Measurements from ENCODE around the gene JMY.

DNA sequence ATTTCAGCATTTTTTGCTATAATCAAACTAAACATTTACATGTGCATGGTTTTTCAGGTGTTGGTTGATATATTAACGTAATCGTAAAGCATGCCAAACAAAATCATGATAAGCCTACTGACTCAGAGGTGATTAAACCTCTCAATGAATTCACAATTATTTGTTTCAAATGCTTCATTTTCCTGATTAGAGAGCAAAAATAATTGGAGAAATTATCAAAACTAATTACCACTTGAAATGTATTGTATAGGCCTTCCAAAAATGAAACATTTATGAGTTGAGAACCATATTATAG, 45.7 kb upstream of the JMY start:
- TF ChIP-seq TBP (IDR thresholded peaks at IDR 0.05; ENCODE audit: low read depth, low read length) (no peak), JUN (IDR thresholded peaks at IDR 0.05; ENCODE audit: low read depth, low read length) (no peak), BCL11A (IDR thresholded peaks at IDR 0.05; ENCODE audit: low read depth in 2 of 2, low read length in 2 of 2) (no peak), HDAC2 (IDR thresholded peaks at IDR 0.05; ENCODE audit: borderline replicate concordance in 1 of 2, low read depth in 2 of 2, low read length in 2 of 2) (no peak), KDM1A (IDR thresholded peaks at IDR 0.05; ENCODE audit: borderline replicate concordance, low read length) (no peak), NRF1 (IDR thresholded peaks at IDR 0.05; ENCODE audit: low read depth, low read length) (no peak), TCF12 (IDR thresholded peaks at IDR 0.05; ENCODE audit: low read depth, low read length) (no peak), POLR2A (IDR thresholded peaks at IDR 0.05; ENCODE audit: control extremely low read depth in 1 of 2, low read depth in 2 of 2, low read length in 2 of 2) (no peak), YY1 (IDR thresholded peaks at IDR 0.05; ENCODE audit: low read depth, low read length) (no peak)
- TF ChIP-seq, protein P1, sequence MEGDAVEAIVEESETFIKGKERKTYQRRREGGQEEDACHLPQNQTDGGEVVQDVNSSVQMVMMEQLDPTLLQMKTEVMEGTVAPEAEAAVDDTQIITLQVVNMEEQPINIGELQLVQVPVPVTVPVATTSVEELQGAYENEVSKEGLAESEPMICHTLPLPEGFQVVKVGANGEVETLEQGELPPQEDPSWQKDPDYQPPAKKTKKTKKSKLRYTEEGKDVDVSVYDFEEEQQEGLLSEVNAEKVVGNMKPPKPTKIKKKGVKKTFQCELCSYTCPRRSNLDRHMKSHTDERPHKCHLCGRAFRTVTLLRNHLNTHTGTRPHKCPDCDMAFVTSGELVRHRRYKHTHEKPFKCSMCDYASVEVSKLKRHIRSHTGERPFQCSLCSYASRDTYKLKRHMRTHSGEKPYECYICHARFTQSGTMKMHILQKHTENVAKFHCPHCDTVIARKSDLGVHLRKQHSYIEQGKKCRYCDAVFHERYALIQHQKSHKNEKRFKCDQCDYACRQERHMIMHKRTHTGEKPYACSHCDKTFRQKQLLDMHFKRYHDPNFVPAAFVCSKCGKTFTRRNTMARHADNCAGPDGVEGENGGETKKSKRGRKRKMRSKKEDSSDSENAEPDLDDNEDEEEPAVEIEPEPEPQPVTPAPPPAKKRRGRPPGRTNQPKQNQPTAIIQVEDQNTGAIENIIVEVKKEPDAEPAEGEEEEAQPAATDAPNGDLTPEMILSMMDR (IDR thresholded peaks at IDR 0.05; ENCODE audit: control extremely low read depth in 1 of 3, insufficient read depth in 1 of 3, low read depth in 1 of 3, low read length in 3 of 3) = no peak
- TF ChIP-seq, protein P2, sequence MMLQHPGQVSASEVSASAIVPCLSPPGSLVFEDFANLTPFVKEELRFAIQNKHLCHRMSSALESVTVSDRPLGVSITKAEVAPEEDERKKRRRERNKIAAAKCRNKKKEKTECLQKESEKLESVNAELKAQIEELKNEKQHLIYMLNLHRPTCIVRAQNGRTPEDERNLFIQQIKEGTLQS (IDR thresholded peaks at IDR 0.05; ENCODE audit: insufficient read depth, low read depth, low read length) = no peak
